H1 (cell line): Measurements from ENCODE around the gene MSANTD7. TPM values are rescaled to one million over a fixed set of nuclear protein-coding genes. Genes with fewer than 3 reads are reported as not detected.

ENCODE experiments used
- CTCF ChIA-PET: fragments of 300-600 bp; sonication (Branson Sonifier 250); formaldehyde crosslinking; loops from one replicate; lab custom pipeline; 2021; ENCODE audit not compliant: partially characterized antibody; lab: Charles Lee
- POLR2A ChIA-PET: fragments of 300-600 bp; sonication (Branson Sonifier 250); formaldehyde crosslinking; loops from one replicate; lab custom pipeline; 2021; ENCODE audit warnings: inconsistent platforms; ENCODE audit not compliant: partially characterized antibody; lab: Charles Lee
- DNase-seq, 2 experiments: peaks; one replicate each; pipeline versions ENCODE4 v3.0.0 to v3.0.0-alpha.2; 2010 to 2022; ENCODE audit warnings: low spot score in 2 of 2, low read depth in 1 of 2, mixed read lengths in 1 of 2
- FAIRE-seq: peaks from 2 replicates; lab custom pipeline; 2011; peaks lifted over from hg19 to GRCh38; lab: Jason Lieb, UNC
- H2AFZ ChIP-seq: 2 replicates; pipeline ENCODE4 v1.8.1; 2012; ENCODE audit warnings: low read length, inconsistent platforms
- H2AK5ac ChIP-seq: 2 replicates; pipeline ENCODE4 v1.6.1; 2013; ENCODE audit warnings: low read depth, low read length
- H2BK120ac ChIP-seq: replicated peaks from 2 replicates; pipeline ENCODE3; 2013; ENCODE audit warnings: low read depth, low read length, inconsistent platforms
- H2BK12ac ChIP-seq: 2 replicates; pipeline ENCODE4 v1.6.1; 2013; ENCODE audit warnings: low read depth, low read length
- H2BK15ac ChIP-seq: 2 replicates; pipeline ENCODE4 v1.6.1; 2013; ENCODE audit warnings: low read length
- H2BK20ac ChIP-seq: 2 replicates; pipeline ENCODE4 v1.6.1; 2013; ENCODE audit warnings: low read length
- H2BK5ac ChIP-seq: 2 replicates; pipeline ENCODE4 v1.6.1; 2013; ENCODE audit warnings: low read depth, low read length
- H3K14ac ChIP-seq: 2 replicates; pipeline ENCODE4 v1.6.1; 2013; ENCODE audit warnings: inconsistent platforms; ENCODE audit not compliant: insufficient read length
- H3K18ac ChIP-seq: 2 replicates; pipeline ENCODE4 v1.6.1; 2013; ENCODE audit warnings: low read length; ENCODE audit errors: extremely low read depth
- H3K23ac ChIP-seq: 2 replicates; pipeline ENCODE4 v1.6.1; 2013; ENCODE audit warnings: inconsistent platforms; ENCODE audit not compliant: insufficient read length
- H3K23me2 ChIP-seq: 2 replicates; pipeline ENCODE4 v1.6.1; 2013; ENCODE audit warnings: low read depth, low read length
- H3K27ac ChIP-seq: 2 replicates; pipeline ENCODE4 v1.6.1; 2011; ENCODE audit warnings: low read depth, low read length, inconsistent platforms
- H3K27me3 ChIP-seq, 4 experiments: replicated peaks in 1 of 4; 1 replicate in 1 of 4; 2 replicates in 3 of 4; pipeline versions ENCODE4 v1.6.1 to v1.8.1; 2011 to 2013; ENCODE audit warnings: low read length in 3 of 4, mild to moderate bottlenecking in 3 of 4, inconsistent platforms in 2 of 4, mixed read lengths in 2 of 4, moderate library complexity in 1 of 4; ENCODE audit not compliant: control insufficient read depth in 3 of 4, insufficient read depth in 3 of 4; ENCODE audit errors: extremely low read depth in 1 of 4
- H3K36me3 ChIP-seq, 4 experiments: 2 replicates each; pipeline versions ENCODE4 v1.6.1 to v1.8.1; 2011 to 2013; ENCODE audit warnings: mild to moderate bottlenecking in 4 of 4, low read length in 3 of 4, moderate library complexity in 2 of 4, control low read depth in 1 of 4, inconsistent platforms in 1 of 4; ENCODE audit not compliant: insufficient read depth in 4 of 4, control insufficient read depth in 2 of 4
- H3K4ac ChIP-seq: replicated peaks from 2 replicates; pipeline ENCODE3; 2013; ENCODE audit warnings: low read length, low read depth, mixed read lengths, inconsistent platforms; ENCODE audit not compliant: insufficient read length
- H3K4me1 ChIP-seq, 4 experiments: replicated peaks in 1 of 4; 1 replicate in 1 of 4; 2 replicates in 3 of 4; pipeline versions ENCODE4 v1.6.1 to v1.8.1; 2011 to 2013; ENCODE audit warnings: low read length in 3 of 4, inconsistent platforms in 2 of 4, mixed read lengths in 1 of 4; ENCODE audit not compliant: insufficient read depth in 4 of 4, control insufficient read depth in 3 of 4
- H3K4me2 ChIP-seq, 2 experiments: 2 replicates each; pipeline versions ENCODE4 v1.6.1 to v1.8.1; 2011 to 2013; ENCODE audit warnings: low read depth in 2 of 2, low read length in 2 of 2, control low read depth in 1 of 2, inconsistent platforms in 1 of 2, mild to moderate bottlenecking in 1 of 2; ENCODE audit not compliant: insufficient read depth in 1 of 2
- H3K4me3 ChIP-seq, 4 experiments: fragments of 200-600, 300-600 bp in 1 of 4; sonication (generic), shearing (Covaris generic), sonication (Bioruptor Twin) in 1 of 4; 2 replicates each; pipeline versions ENCODE4 v1.5.1 to v1.8.1; 2011 to 2016; ENCODE audit warnings: low read length in 4 of 4, low read depth in 3 of 4, control low read depth in 2 of 4, inconsistent platforms in 2 of 4, mild to moderate bottlenecking in 2 of 4, mixed read lengths in 1 of 4, moderate library complexity in 1 of 4; ENCODE audit not compliant: insufficient read depth in 2 of 4; ENCODE audit errors: extremely low read depth in 1 of 4
- H3K56ac ChIP-seq: replicated peaks from 2 replicates; pipeline ENCODE3; 2013; ENCODE audit warnings: low read depth, mild to moderate bottlenecking, mixed read lengths, low read length, inconsistent platforms; ENCODE audit not compliant: insufficient read length
- H3K79me1 ChIP-seq: 2 replicates; pipeline ENCODE4 v1.6.1; 2013; ENCODE audit warnings: low read depth, low read length, control low read depth
- H3K79me2 ChIP-seq, 2 experiments: 2 replicates each; pipeline versions ENCODE4 v1.6.1 to v1.8.1; 2012 to 2013; ENCODE audit warnings: low read length in 2 of 2, mild to moderate bottlenecking in 2 of 2, inconsistent platforms in 1 of 2; ENCODE audit not compliant: insufficient read depth in 2 of 2, control insufficient read depth in 1 of 2
- H3K9ac ChIP-seq, 4 experiments: replicated peaks in 1 of 4; 1 replicate in 1 of 4; 2 replicates in 3 of 4; pipeline versions ENCODE4 v1.6.1 to v1.8.1; 2011 to 2013; ENCODE audit warnings: low read depth in 3 of 4, low read length in 3 of 4, control low read depth in 2 of 4, mild to moderate bottlenecking in 2 of 4, moderate library complexity in 2 of 4, inconsistent platforms in 1 of 4; ENCODE audit errors: extremely low read depth in 1 of 4
- H3K9me3 ChIP-seq, 2 experiments: 2 replicates each; pipeline versions ENCODE4 v1.6.1 to v1.8.1; 2012 to 2013; ENCODE audit warnings: mild to moderate bottlenecking in 2 of 2, moderate library complexity in 2 of 2, control low read depth in 1 of 2, inconsistent platforms in 1 of 2, low read depth in 1 of 2, low read length in 1 of 2, mixed read lengths in 1 of 2; ENCODE audit not compliant: insufficient read depth in 2 of 2
- H4K20me1 ChIP-seq, 2 experiments: replicated peaks in 1 of 2; 2 replicates each; pipeline versions ENCODE3 to v1.8.1; 2011 to 2013; ENCODE audit warnings: inconsistent platforms in 2 of 2, low read length in 2 of 2, mild to moderate bottlenecking in 1 of 2; ENCODE audit not compliant: insufficient read depth in 2 of 2, control insufficient read depth in 1 of 2
- H4K5ac ChIP-seq: 2 replicates; pipeline ENCODE4 v1.6.1; 2013; ENCODE audit warnings: low read length, low read depth, mixed read lengths, inconsistent platforms; ENCODE audit not compliant: insufficient read length
- H4K8ac ChIP-seq: 2 replicates; pipeline ENCODE4 v1.8.0; 2013; ENCODE audit warnings: mild to moderate bottlenecking, moderate library complexity, low read length, inconsistent platforms; ENCODE audit not compliant: insufficient read depth; ENCODE audit errors: extremely low read depth
- H4K91ac ChIP-seq: replicated peaks from 2 replicates; pipeline ENCODE3; 2013; ENCODE audit warnings: low read length, mixed read lengths, inconsistent platforms; ENCODE audit not compliant: insufficient read length
- NANOG ChIP-seq: IDR thresholded peaks from 2 replicates; pipeline ENCODE4 v1.6.1; 2011; ENCODE audit warnings: low read length, low read depth, mild to moderate bottlenecking, inconsistent platforms; ENCODE audit not compliant: insufficient read depth, poor library complexity, severe bottlenecking
- SUZ12 ChIP-seq: fragments of 200-600 bp; sonication (generic); IDR thresholded peaks from 2 replicates; pipeline ENCODE4 v1.6.1; 2012; ENCODE audit warnings: mild to moderate bottlenecking, inconsistent platforms, low read length, moderate library complexity, mixed read lengths
- YY1 ChIP-seq: IDR thresholded peaks from 2 replicates; pipeline ENCODE4 v1.6.1; 2011; ENCODE audit warnings: low read depth, mild to moderate bottlenecking, low read length
- WGBS, 2 experiments: shearing (Covaris generic) in 1 of 2; methylation state at CpG; one replicate each; pipeline versions ENCODE4 v1.1.6 to v1.1.7; 2013 to 2015; ENCODE audit warnings: low lambda C conversion rate in 2 of 2, mixed read lengths in 2 of 2, inconsistent platforms in 1 of 2, low coverage in 1 of 2, missing lambda C conversion rate in 1 of 2; ENCODE audit not compliant: insufficient replicate concordance in 2 of 2, insufficient coverage in 1 of 2, insufficient read length in 1 of 2; ENCODE audit errors: extremely low coverage in 1 of 2, missing lambda C conversion rate in 1 of 2; 5-methylcytosine and 5-hydroxymethylcytosine counted together
- polyA plus RNA-seq, 7 experiments: library from polyadenylated mRNA; depleted of rRNA in 3 of 7; stranded (reverse) in 5 of 7; unstranded in 2 of 7; fragments of >200 nt in 5 of 7; fragments of 200-250 nt in 2 of 7; gene quantifications; 1 replicate in 5 of 7; 2 replicates in 1 of 7; 4 replicates in 1 of 7; pipeline versions ENCODE4 v1.2.1 to v1.2.3, GENCODE V29; 2011 to 2013; ENCODE audit warnings: missing spikeins in 2 of 7, mixed read lengths in 2 of 7
- total RNA-seq: library from RNA; stranded (reverse); fragmentation: NEBNext Ultra II Directional; extraction: Animal tissue kit (Norgen Biotek cat#: 25700); gene quantifications from 2 replicates; pipeline ENCODE4 v1.2.1, GENCODE V29; 2021

Gene MSANTD7
- total and polyA plus RNA-seq, 2 of the 8 experiments (the other 6 are each of a cell fraction or from before 2014, with no cell fraction given) = 5.0 to 15.2 TPM

DNA sequence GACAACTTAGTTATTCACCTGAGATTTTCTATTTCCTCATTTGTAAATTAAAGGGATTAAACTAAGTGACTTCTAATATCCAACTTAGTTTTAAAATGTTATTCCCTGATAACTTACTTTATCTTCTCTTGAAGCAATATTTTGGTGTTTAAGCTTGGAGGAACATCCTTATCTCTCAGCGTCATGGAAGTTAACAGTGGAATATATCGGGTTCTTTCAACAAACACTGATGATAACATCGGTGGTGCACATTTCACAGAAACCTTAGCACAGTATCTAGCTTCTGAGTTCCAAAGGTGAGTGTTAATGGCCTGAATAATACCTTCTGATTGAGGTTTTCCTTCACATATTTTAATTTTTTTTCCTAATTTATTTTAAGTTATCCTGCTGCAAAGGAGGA is 14.1 kb downstream of the MSANTD7 start:
- H4K8ac ChIP-seq = no peak overlapping the region
- H3K27me3 ChIP-seq = no peaks in the 10 kb centered on the region
- no peak overlapping the region for H3K14ac ChIP-seq
- H3K4me1 ChIP-seq = no peaks in the 10 kb centered on the region
- DNase-seq (no peak), FAIRE-seq (no peak)
- H3K4ac ChIP-seq = no peak overlapping the region
- H3K9ac ChIP-seq = no peak overlapping the region
- H3K56ac ChIP-seq = no peak overlapping the region
- TF ChIP-seq SUZ12 (no peak), NANOG (no peak), YY1 (no peak)
- 97% methylated on average over 3 of the region's 3 CpGs; no CpG with 5 or more reads in 1 of the 2 experiments for WGBS, 2 experiments
- no peak overlapping the region for H4K91ac ChIP-seq
- H2BK20ac ChIP-seq = no peak overlapping the region
- H2AFZ ChIP-seq = no peak overlapping the region
- H2BK5ac ChIP-seq = no peak overlapping the region
- H3K23ac ChIP-seq = no peak overlapping the region
- H2AK5ac ChIP-seq = no peak overlapping the region
- H3K9me3 ChIP-seq = no peaks in the 10 kb centered on the region
- H3K79me2 ChIP-seq = no peaks in the 10 kb centered on the region
- H4K5ac ChIP-seq = no peak overlapping the region
- H3K4me2 ChIP-seq = no peak overlapping the region
- POLR2A ChIA-PET = interaction anchor here (0.9 to 2.0 kb wide), 3 partner anchors 10 to 26 kb away, joined by 3 to 6 read pairs (median 3); partner anchors contain the start of gene SUV39H2
- H2BK120ac ChIP-seq = no peak overlapping the region
- no peaks in the 10 kb centered on the region for H3K23me2 ChIP-seq
- no peak overlapping the region for H2BK12ac ChIP-seq
- H2BK15ac ChIP-seq = no peak overlapping the region
- H3K27ac ChIP-seq = no peak overlapping the region
- no peaks in the 10 kb centered on the region for H3K79me1 ChIP-seq
- peaks cover 0 to 35% (median 4%) of the 10 kb centered on the region in 4 experiments; a peak in 5 of 8 replicates for H3K36me3 ChIP-seq
- no peaks in the 10 kb centered on the region for H4K20me1 ChIP-seq
- no peak overlapping the region for H3K4me3 ChIP-seq
- CTCF ChIA-PET = interaction anchor here (1.2 kb wide), 1 partner anchor 10 kb away, joined by 6 read pairs; no protein-coding TSS in a partner anchor
- no peak overlapping the region for H3K18ac ChIP-seq
